H54 (cell line): ENCODE data around the gene PKDREJ.

Experiments
- DNase-seq: peaks from one replicate; pipeline ENCODE4 v3.0.0; 2011; ENCODE audit warnings: low spot score, mixed read lengths; ENCODE audit not compliant: insufficient read length
- FAIRE-seq: peaks from 3 replicates; lab custom pipeline; 2011; peaks lifted over from hg19 to GRCh38; lab: Jason Lieb, UNC
- POLR2A ChIP-seq: IDR thresholded peaks from 2 replicates; pipeline ENCODE4 v1.6.1; 2011; ENCODE audit warnings: low read depth, mild to moderate bottlenecking, low read length

PKDREJ gene

DNA sequence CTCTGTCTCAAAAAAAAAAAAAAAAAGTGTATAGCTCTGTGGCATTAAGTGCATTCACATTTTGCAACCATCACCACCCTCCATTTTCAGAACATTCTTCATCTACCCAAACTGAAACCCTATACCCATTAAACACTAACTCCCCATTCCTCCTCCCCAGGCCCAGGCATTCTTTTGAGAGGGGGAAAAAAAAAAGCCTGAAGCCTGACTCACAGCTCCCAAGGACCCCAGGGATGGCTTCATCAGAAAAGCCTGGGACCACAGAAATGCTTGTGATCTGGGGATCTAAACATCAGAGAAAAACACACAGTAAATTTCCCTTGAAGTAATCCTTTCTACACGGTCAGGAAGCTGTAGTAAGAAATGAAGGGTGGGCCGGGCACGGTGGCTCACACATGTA is 22.9 kb upstream of the PKDREJ start:
- DNase-seq (no peak), FAIRE-seq (no peak)
- TF ChIP-seq POLR2A: no peak

DNA sequence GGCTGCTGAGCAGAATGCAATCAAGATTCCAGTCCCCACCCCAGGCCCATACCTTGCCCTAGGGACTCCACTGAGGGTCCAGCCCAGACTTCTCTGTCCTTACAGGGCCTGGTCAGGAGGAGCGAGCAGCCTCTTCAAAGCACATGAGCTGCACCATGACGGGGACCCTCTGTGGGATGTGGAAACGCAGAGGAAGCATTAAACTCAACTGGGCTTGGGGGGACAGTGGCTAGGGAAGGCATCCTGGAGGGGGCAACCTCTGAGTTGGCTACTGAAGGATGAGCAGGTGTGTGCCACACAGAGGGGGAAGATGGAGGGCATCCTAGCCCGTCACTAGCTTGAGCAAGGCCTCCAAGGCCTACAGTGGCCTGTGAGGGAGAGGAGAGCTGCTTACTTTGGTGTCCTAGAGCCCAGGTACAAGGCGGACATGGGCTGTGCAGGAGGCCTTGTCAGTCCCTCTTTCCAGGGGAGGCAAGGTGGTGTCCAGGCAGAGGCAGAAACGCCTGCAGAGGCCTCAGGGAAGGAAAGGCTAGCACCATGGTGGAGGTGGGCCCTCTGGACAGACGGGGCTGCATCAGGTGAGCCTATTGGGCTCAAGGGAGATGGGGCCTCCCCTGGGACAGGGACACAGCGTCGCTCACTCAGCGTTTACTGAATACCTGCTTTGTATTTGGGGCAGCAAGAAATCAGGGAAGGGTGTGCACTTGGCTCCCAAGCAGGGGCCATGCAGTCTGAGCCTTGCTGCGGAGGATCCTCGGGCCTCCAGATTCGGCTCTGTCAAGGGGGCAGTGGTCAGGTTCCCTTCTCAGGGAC is 18.9 kb upstream of the PKDREJ start:
- FAIRE-seq (no peak), DNase-seq (no peak)
- TF ChIP-seq POLR2A: no peak

DNA sequence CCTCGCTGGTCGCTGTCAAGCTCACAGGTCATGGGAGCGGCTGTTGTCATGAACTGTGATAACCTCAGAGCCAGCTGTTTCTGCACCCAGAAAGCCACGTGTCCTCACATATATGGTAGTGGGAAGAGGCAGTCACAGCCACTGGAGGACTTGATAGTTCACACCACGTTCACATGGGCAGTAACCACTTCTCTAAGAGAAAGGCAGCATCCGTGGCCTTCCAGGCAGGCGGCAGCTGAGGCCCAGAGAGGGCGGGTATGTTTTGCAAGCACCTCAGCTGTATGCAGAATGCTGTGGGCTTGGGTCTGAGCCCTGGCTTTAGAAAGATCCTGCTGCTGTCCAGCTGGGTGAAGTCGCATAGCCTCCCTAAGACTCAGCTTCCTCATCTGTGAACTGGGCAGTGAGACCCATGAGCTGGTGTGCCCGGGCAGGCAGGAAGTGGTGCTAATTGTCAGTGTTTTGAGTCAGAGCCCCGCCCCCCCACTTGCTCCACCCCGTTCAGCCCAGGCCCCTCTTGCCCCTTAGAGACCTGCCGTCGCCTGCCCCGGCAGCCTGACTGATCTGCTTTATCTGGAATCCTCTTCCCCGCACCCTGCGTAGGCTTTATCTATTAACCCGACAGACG is 18.0 kb upstream of the PKDREJ start:
- FAIRE-seq (no peak), DNase-seq (no peak)
- no peak for TF ChIP-seq POLR2A

DNA sequence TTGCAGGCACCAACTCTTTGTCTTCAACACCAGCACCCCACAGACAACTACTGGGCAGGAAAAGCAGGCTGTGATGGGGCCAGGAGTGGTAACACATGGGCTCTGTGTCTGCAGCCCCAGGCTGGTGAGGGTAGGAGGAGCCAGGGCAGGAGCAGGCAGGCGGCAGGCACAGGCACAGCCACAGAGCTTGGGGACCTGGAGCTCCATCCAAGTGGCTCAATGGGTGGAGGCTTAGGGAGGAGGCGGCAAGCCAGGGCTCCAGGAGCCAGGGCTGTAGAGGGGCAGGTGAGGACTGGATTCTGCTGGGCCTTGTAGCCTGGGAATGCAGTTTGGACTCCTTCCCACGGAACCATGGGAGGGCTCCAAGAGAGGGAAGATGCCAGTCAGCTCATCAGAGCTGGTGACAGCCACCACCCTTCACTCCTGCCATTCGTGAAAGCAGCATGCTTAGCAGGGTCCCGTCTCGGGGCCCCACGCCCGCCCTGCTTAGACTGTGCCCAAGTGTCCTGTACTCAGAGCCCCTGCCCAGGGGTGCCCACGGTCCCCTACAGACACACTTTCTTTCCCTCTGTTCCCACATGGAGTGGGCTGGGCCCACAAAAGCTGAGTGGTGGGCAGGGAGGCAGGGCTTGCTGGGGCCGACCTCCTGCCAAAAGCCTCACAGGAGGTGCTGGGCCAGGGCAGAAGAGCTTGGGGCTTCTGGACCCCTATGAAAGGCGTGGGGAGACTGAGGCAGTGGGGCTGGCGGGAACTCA is 17.1 kb upstream of the PKDREJ start:
- TF ChIP-seq POLR2A: no peak
- FAIRE-seq: no peak
- DNase-seq: no peak

DNA sequence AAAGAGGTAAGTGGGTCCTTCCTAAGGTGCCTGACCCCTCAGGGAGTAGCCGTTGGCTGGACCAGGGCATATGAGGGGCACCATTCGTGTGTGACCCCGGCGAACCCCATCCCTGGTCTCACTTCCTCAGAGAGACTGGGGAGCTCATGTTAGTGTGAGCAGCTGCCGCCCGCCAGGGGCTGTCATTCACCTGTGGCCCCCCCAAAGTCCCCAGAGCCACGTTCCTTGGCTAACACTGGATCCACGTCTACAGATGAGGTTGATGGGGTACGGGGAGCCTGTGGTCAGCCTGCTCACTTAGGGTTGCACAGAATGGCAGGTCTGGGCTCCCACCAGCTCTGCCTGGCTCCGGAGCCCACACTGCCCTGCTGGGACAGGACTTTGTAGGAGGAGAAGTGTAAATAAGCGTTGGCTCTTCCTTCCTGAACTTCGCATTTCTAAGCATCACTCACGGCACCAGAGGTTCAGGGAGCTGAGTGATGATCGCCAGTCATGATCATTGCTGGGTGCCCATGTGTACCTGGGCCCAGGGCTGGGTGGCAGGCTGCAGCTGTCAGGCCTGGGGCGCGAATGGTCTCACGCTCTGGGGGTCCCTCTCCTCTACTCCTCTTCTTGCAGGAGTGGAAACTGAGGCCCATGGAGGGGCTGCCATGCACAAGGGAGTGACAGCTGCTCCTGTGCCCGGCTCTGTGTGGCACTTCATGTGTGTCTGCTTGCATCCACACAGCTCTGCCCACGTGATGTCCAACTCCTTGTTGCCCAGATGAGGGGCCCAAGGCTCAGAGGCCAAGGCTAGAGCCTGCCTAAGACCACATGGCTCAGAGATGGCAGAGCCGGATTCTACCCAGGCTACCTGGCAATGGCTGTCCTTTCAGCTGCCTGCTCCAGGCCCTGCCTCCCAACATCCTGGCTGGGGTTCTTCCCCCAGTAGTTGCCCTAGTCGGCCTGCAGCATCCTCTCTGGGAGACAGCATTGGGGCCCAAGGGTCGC is 15.8 kb upstream of the PKDREJ start:
- TF ChIP-seq POLR2A: no peak
- DNase-seq (no peak), FAIRE-seq (no peak)

DNA sequence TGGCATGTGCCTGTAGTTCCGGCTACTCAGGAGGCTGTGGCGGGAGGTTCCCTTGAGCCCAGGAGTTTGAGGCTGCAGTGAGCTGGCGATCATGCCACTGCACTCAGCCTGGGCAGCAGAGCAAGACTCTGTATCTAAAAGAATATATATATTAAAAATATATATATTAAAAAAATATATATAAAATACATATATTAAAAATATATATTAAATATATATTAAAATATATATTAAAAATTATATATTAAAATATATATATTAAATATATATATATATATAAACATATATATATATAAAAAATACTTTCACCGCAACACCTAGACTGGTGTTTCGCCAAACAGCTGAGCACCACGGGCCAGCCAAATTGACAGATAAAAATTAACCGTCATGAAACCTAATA is 13.4 kb upstream of the PKDREJ start:
- DNase-seq: no peak
- no peak for TF ChIP-seq POLR2A
- FAIRE-seq: no peak

DNA sequence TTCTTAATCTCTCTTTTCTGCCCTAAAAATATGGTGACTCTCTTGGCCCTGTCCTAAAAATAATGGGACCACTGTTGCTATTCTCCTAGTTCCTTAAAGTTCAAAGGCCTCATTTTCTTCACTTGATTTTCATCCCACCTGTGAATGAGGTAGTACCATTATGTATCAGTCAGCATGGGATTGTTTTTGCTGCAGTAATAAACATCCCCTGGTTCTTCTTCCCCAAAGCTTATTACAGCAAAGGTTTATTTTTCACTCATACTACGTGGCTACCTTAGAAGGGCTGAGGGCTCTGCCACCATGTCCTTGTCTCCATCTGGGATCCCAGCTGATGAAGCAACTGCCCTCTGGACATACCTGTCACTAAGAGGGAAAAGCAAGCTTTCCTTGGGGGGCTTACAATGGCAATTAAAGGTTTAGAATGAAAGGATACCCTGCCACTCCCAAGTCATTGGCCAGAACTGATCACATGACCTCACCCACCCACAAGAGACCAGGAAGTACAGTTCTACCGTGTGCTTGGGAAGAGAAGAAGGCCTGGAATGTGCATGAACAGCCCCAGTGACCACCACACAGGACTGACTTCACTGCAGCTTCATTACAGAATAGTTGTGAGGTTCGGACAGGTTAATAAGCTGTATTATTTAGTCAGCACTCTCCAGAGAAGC is 12.4 kb upstream of the PKDREJ start:
- TF ChIP-seq POLR2A: no peak
- FAIRE-seq: no peak
- DNase-seq: no peak

DNA sequence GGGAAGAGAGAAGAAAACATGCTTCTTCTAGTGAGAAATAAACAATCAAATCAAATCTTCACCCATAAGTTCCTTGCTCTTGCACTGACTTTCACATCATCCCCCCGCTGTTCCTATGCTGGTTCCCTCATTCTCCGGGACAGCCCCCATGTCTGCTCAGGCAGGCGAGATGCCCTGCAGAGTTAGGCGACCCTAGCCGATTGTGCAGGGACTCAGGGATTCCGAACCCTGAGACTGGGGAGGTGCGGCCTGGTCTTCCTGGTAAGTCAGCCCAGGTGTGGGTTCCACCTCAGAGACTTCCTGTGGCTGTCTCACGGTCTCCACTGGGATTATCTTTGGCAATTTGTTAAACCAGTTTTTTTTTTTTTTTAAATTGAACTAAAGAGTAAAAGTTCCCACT is 11.2 kb upstream of the PKDREJ start:
- DNase-seq: no peak
- TF ChIP-seq POLR2A: no peak
- no peak for FAIRE-seq

DNA sequence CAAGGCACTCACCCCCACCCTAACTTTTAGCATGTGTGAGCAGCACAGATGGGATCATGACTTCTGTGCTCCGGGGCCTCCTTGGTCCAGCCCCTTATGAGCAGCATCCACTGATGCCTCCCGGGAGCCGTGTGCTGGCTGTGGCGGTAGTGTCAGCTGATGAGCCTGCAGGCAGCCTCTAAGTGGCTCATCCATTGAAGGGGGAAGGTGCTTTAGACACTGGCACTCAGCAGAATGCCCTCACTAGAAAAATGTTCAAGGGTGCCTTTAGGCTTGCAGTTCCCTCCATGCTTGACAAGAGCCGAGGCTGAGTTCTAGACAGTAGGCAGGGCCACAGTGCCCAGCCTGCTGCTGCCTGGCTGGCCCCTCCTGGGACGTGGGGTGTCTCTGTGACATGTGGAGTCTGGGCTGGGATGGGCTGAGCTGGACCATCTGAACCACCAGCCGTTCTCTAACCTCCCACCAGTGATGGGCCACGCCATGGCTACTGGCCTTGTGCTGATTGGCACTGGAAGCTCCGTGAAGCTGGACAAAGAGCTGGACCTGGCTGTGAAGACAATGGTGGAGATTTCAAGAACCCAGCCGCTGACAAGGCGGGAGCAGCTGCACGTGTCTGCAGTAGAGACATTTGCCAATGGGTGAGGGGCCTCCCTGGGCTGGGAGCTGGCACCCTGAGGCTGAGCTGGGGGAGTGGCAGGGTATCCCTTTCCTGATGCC is 10.4 kb upstream of the PKDREJ start:
- TF ChIP-seq POLR2A: no peak
- DNase-seq (no peak), FAIRE-seq (no peak)

DNA sequence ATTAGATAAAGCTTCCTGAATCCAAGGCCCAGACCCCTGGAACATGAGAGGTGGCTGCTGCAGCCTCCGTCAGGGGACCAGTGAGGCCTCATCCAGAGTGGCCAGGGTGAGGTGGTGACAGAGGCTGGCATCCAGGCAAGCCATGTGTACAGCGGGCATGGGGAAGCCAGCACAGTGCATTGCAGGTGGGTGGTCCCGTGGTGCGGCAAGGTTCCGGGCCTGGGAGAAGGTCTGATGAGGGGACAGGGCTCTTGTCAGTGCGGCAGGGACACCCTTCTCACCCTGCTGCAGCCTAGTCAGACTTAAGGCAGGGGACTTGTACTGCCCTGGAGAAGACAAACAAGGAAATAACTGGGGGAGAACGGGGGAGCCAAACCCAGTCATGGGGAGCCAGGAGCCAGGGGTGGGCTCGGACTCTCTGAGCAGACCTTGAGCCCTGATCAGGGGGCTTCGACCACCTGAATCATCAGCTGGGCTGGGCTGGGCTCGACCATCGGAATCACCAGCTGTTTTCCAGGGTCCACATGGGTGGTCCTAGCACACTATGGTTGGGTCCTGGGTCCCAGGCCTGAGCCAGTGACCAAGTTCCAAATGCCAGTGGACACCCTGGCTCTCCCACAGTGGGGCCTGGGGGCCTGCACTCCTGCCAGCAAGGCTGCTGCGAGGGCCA is 9.8 kb upstream of the PKDREJ start:
- no peak for DNase-seq
- no peak for FAIRE-seq
- no peak for TF ChIP-seq POLR2A

DNA sequence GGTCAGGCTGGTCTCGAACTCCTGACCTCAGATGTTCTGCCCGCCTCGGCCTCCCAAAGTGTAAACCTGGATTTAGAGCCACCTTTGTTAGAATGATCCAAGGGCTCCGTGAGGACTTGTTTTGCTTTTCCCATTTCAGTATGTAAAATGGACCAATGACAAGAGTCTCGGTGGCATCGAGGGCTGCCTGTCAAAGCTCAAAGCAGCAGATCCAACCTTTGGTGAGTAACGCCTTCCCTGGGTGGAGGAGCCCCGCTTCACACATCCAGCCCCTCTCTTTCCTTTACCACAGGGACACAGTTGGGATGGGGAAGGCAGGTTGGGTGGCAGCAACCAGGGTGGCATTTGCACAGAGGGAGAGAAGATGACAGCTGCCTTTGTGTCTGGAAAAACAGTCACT is 9.1 kb upstream of the PKDREJ start:
- DNase-seq (no peak), FAIRE-seq (no peak)
- no peak for TF ChIP-seq POLR2A

DNA sequence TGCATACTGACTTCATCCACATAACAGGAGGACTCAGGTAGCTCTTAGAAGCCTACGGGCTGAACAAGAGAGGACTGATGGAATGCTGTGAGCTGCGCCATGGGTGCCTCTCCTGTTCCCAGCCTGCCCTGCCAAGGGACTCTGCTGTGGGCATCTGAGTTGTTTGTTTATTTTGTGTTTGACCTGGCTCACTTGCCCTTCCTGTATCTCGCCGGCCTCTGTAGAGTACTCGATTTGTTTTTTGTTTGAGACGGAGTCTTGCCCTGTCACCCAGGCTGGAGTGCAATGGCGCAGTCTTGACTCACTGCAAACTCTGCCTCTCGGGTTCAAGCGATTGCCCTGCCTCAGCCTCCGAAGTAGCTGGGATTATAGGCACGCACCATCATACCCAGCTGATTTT is 6.4 kb upstream of the PKDREJ start:
- FAIRE-seq (no peak), DNase-seq (no peak)
- no peak for TF ChIP-seq POLR2A
